ENCODE data around the gene FANCL.

DNA sequence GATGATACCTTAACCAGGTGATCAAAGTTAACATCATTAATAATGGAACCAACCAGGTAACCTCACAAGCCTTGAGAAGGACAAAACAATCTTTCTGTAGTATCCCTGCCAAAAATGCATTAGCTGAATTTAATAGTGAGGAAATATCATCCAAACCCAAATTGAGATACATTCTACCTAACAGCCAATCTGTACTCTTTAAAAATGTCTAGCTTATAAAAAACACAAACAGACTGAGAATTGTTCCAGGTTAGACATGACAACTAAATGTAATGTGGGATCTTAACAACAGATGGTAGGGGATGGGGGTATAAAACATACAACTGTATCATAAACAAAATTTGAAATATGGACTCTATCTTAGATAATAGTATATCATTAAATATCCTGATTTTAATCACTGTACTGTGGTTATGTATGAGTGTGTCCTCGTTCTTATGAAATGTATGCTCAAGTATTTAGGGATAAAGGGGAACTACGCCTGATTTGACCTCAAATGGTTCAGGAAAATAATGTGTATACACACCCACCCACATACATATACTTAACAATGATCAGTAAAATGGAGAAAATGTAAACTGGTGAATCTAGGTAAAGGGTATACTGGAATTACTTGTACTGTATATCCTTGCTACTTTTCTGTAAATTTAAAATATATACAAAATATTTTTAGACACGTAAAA, 1.7 kb downstream of the FANCL start:
- TF ChIP-seq, protein P1, sequence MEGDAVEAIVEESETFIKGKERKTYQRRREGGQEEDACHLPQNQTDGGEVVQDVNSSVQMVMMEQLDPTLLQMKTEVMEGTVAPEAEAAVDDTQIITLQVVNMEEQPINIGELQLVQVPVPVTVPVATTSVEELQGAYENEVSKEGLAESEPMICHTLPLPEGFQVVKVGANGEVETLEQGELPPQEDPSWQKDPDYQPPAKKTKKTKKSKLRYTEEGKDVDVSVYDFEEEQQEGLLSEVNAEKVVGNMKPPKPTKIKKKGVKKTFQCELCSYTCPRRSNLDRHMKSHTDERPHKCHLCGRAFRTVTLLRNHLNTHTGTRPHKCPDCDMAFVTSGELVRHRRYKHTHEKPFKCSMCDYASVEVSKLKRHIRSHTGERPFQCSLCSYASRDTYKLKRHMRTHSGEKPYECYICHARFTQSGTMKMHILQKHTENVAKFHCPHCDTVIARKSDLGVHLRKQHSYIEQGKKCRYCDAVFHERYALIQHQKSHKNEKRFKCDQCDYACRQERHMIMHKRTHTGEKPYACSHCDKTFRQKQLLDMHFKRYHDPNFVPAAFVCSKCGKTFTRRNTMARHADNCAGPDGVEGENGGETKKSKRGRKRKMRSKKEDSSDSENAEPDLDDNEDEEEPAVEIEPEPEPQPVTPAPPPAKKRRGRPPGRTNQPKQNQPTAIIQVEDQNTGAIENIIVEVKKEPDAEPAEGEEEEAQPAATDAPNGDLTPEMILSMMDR (IDR thresholded peaks at IDR 0.05; ENCODE audit: borderline replicate concordance, extremely low read depth, low read length, poor library complexity, severe bottlenecking) = no peak
- no peak for TF ChIP-seq EZH2 (IDR thresholded peaks at IDR 0.05; ENCODE audit: borderline replicate concordance, low read depth, low read length, severe bottlenecking)
